NCI-H1436 treated with DMSO at 0.1 percent for 48 hours (cell line): Measurements from ENCODE around the gene MTUS2.

Experiments used
- DNase-seq: peaks from one replicate; lab custom pipeline; 2025; lab: John Stamatoyannopoulos, UW

Gene MTUS2

GRCh38 chr13:29484796-29485195 lies 664.7 kb downstream of the MTUS2 start:
- no peak for DNase-seq

- no peak for DNase-seq
These were observed 666.4 kb downstream of the MTUS2 start for GRCh38 chr13:29486551-29486950.

DNA sequence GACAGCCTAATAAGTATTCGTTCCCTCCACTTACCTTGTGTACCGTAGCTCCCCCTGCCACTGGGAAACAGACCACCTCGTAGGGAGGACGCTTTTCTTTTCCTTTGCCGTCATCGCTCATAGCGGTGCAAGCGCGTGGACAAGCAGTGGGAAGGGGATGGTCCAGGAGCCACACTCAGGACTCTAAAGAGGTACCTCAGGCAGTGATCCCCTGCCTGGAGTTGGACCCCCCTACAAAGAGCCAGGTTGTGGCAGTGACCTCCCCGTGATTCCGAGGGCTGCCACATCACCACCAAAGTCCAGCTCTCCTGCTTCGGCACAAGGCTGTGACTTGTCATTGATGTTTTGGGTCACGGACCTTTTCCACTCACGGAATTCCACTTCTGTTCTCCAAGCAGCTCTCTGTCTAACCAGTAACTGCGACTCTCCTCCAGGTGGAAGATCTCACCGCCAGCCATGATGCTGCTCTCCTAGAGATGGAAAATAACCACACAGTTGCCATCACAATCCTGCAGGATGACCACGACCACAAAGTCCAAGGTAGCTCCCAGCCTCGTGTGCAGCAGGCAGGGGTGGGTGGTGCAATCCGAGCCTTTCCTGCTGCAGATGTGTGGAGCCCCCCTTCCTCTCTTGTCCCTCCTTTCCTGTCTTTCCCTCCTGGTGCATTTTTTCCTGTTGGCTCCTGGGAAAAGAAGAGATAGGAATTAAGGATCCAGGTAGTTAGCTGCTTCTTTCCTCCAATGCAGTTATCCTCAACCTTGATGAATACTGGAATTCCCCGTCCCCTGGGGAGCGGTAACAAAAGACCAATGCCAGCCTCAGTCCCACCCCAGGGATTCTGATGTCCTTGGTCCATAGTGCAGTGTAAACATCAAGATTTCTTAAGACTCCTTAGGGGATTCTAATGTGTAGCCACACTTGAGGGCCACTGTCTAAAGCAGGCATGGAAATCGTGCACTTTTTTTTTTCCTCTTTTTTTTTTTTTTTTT lies 667.6 kb downstream of the MTUS2 start:
- no peak for DNase-seq

DNA sequence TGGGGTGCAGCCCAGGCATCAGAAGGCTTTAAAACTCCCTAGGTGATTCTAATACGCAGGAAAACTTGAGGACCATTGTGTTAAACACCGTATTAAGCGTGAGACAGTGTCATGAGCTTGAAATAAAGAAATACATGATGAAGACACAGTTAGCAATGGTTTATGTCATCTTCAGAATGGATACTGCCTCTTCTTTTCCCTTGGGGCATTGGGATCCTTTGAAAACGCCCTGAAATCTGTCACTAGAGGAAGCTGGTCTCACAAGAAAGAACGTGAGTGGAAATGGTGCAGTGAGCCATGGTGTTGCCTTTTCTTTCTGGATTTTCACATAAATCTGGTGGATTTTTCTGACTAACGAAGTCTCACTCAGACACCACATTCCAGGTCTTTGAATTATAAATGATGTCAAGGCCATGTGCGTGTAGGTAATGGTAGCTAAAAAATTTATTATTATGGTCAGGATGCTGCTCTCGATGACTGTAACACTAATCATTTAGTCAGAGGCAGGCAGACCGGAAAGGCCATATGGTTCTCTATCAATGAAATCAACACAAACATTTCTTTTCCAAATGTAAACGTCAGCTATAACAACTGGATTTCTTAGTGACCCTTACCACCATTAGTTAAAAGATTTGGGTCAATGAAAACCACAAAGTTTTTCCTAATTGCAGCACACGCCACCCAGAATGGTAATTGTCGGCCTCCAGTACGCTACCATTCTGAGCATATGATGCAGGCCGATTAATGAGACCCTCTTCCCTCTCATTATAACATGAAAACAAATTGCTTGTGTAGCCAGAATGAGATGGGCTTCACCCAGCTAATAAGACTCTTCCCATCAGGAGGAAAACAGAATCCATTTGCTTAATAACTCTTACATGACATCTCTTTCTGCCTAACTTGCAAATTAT lies 669.8 kb downstream of the MTUS2 start:
- DNase-seq, result no peak

- DNase-seq, result no peak
These were observed 670.4 kb downstream of the MTUS2 start for GRCh38 chr13:29490561-29490885.

DNA sequence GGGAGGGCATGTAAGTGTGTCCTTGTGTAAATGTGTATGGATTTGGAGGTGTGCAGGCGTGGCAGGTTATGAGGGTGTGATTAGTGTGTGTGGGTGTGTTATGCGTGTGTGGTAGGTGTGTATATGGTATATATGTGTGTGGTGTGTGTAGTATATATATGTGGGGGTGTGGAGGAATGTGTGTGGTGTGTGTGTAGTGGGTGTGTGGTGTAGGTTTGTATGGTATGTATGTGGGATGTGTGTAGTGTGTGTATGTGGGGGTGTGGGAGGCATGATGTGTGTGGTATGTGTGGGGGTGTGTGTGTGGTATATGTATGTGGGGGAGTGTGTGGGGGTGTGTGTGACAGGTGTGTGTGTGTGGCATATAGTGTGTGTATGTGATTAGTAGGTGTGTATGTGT lies 671.1 kb downstream of the MTUS2 start:
- no peak for DNase-seq

- no peak for DNase-seq
These were observed 673.7 kb downstream of the MTUS2 start for GRCh38 chr13:29493796-29494195.

GRCh38 chr13:29494520-29494919 lies 674.4 kb downstream of the MTUS2 start:
- no peak for DNase-seq

DNA sequence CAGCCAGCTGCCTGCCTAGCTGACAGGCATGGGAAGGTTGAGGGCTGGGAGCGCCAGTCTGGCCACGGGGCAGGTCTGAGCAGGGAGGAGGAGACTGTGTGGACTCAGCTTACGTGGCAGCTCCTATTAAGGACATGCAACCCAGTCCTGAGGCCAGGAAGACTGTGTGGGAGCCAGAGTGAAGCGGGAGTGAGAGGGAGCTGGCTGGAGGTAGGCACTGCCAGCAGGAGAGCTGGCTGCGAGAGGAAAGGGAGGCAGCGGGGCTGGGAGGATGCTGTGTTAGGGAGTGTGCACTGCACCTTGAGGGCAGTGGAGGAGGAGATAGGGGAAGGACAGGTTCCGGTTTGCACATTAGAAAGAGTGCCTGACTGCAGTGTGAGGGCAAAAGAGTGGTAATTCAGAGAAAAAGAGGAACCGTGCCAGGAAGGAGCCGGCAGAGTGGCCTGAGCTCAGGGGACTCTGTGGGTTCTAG lies 676.1 kb downstream of the MTUS2 start:
- DNase-seq, result no peak

GRCh38 chr13:29497137-29497654 lies 677.1 kb downstream of the MTUS2 start:
- no peak for DNase-seq

- DNase-seq, result no peak
These were observed 678.4 kb downstream of the MTUS2 start for GRCh38 chr13:29498426-29499040.

DNA sequence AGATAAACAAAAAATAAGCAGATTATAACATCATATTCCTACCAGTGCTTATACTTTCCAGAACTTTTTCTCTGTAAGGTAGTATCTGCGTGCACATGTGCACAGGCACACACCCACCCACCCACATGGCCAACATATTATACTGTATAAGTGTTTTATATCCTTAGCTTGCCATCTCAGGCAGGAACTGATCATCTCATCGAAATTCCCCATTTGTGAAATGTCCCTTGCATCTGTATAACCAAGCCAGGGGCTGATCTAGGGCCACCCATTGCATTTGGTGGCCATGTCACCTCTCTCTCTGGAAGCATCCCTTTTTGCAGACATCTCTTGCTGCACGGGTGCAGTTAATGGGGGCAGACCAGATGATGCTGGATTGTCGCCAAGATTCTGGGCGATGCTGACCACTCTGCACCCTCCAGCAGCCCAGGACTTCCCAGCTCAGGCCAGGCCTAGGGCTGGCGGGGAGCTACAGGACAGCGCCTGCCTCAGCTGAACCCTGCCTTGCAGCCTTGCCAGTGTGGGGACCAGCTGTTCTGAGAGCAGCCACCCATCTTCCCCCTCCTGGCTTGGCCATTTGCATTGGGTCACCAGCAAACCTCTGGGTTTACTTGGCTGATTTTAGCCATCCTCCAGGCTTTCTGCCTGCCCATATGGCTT lies 679.5 kb downstream of the MTUS2 start:
- no peak for DNase-seq

GRCh38 chr13:29500386-29500785 lies 680.2 kb downstream of the MTUS2 start:
- DNase-seq, result no peak

DNA sequence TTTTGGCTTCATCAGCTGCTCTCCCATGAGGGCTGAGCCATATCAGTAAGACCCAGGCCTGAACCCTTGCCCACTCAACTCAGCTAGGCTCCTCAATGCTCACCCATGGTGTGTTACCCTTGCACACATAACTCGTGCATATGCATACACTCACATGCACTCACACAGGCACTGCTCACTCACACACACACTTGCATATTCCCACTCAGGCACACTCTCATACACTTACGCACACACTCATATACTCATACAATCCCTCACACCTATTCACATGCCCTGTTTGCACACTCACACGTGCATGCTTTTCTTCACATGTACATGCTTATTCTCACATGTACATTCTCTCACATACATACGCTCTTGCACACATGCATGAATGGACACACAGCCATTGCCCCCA lies 681.5 kb downstream of the MTUS2 start:
- no peak for DNase-seq

DNA sequence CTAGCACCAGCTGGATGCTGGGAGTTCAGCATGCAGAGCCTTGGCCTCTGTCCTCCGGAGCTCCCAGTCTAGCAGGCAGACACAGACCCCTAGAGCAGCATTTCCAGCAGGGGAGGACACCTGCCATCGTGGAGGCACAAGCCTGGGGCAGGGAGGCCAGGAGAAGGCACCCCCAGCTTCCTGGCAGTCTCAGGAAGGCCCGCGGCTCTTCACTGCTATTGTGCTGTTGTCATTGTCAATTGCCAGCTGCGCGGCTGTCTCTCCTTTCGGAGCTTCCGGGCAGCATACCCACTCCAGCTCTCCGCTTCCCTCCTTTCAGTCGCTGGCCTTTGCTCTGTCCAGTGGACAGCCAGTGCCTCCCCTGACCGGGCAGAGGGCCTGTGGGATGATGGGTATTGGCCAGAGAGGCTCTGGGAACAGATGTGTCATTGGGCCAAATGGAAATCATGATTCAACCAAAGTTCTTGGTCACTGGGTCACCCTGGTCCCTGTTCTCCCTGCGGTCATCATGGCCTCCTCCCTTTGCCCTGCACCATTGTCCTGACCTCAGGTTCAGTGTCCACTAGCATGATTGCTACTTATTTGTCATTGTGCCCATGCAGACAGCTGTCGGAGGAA lies 682.4 kb downstream of the MTUS2 start:
- DNase-seq, result no peak

- no peak for DNase-seq
These were observed 683.1 kb downstream of the MTUS2 start for GRCh38 chr13:29503041-29503837.

- no peak for DNase-seq
These were observed 684.6 kb downstream of the MTUS2 start for GRCh38 chr13:29504691-29505090.

DNA sequence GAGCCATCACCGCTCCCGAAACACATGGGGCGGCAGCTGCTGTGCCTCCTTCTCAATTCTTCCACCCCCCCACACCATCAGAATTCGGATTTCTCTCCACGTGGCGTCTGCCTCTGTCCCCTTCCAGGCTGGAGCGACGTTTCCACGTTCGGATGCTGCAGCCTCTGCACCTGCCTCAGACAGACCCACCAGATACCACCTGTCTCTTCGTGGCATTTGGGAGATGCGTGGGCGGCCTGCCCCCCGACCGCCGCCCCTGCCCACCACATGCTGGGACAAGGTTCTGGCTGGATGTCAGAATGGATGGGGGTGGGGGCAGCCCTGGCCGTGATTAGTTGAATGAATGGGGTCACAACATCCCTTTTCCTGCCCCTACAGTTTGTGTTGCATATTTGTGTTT lies 685.4 kb downstream of the MTUS2 start:
- no peak for DNase-seq

DNA sequence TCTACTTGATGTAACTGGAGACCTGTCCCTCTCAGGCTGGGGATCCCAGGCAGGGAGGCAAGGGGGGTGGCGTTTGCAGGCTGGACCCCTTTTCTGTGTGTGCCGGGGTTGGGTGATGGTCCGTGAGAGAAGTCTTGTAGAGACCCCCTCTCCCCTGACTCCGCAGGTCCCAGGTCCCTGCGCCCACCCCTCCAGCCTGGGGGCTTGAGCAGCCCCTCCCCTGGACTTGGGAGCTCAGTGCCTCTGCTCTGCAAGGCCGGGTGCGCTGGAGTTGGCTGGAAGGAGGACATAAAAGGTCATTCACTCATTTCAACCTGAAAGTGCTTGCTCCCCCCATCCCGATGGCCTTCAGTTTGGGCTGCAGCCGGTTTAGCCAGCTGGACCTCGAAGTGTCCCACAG lies 685.8 kb downstream of the MTUS2 start:
- DNase-seq, result no peak

- DNase-seq, result no peak
These were observed 687.2 kb downstream of the MTUS2 start for GRCh38 chr13:29507356-29507755.
